ENCODE data around the gene HSD3B2. TPM values are rescaled to one million over a fixed set of nuclear protein-coding genes. Genes with fewer than 3 reads are reported as not detected.

HSD3B2 gene
- total RNA-seq, 2 donors from 2014 or later, result not detected

DNA sequence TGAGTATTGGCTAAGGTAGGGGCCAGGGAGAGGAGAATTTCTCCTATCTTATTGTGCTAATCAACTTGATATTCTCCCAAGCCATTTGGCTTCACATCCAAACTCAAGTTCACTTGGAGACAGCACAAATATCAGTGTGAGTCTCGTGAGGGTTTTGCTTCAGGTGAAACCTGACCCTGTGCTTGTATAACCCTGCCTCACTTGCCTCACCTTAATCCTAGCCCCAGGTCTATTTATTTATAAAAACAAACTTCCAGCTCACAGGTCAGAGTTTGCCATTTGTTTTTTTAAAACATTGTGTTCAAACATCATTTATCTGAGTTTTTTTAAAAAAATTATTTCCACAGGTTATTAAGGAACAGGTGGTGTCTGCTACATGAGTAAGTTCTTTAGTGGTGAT is 26.5 kb upstream of the HSD3B2 start:
- Histone ChIP-seq H3K9me3 (no peaks in the 10 kb centered on the region), H3K4me1 (no peaks in the 10 kb centered on the region), H3K36me3 (no peaks in the 10 kb centered on the region), H3K27me3 (no peaks in the 10 kb centered on the region), H3K27ac (no peak overlapping the region), H3K4me3 (no peak overlapping the region)
- no peak for DNase-seq (ENCODE audit: low spot score)
- TF ChIP-seq, protein P1, sequence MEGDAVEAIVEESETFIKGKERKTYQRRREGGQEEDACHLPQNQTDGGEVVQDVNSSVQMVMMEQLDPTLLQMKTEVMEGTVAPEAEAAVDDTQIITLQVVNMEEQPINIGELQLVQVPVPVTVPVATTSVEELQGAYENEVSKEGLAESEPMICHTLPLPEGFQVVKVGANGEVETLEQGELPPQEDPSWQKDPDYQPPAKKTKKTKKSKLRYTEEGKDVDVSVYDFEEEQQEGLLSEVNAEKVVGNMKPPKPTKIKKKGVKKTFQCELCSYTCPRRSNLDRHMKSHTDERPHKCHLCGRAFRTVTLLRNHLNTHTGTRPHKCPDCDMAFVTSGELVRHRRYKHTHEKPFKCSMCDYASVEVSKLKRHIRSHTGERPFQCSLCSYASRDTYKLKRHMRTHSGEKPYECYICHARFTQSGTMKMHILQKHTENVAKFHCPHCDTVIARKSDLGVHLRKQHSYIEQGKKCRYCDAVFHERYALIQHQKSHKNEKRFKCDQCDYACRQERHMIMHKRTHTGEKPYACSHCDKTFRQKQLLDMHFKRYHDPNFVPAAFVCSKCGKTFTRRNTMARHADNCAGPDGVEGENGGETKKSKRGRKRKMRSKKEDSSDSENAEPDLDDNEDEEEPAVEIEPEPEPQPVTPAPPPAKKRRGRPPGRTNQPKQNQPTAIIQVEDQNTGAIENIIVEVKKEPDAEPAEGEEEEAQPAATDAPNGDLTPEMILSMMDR (IDR thresholded peaks at IDR 0.05), result no peak

DNA sequence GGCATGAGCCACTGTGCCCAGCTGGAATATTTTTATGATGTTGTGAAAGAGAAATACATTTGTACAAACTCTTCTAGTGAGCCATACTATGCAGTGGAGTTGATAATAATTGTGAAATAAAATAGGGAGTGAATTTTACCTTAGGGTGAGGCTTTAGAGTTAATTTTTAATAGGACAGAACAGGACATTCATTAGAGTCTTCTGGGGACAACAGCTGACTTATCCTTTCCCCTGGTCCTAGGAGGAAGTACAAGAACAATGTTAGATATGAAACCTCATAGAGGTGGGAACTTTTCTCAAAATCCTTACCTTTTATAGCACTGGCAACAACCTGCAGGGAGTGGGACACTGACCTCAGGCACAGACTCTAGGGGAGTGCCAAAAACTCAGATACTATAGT is 24.4 kb upstream of the HSD3B2 start:
- TF ChIP-seq, protein P1 (IDR thresholded peaks at IDR 0.05), result no peak
- no peaks in the 10 kb centered on the region for H3K36me3 ChIP-seq
- DNase-seq (ENCODE audit: low spot score), result no peak

DNA sequence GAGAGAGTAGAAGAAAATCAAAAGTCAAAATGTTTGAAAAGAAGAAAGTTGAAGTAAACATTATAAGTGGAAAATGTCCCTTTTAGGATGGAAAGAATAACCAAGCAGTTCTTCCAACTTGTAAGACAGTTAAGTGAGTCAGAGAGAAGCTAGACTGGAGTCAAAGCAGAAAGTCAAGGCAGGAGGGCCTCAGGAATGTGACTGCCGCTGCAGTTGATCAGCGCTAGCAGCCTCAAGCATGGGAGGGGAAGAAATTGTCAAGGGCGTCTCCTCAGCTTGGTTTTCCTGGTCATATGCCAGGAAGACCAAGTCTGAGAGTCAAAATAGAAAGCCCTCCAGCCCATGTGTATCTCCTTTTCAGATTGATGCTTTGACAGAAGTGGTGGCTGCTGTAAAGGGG is 23.2 kb upstream of the HSD3B2 start:
- Histone ChIP-seq H3K4me3 (no peak overlapping the region), H3K9me3 (no peaks in the 10 kb centered on the region), H3K27ac (no peak overlapping the region), H3K36me3 (no peaks in the 10 kb centered on the region), H3K27me3 (no peaks in the 10 kb centered on the region), H3K4me1 (no peaks in the 10 kb centered on the region)
- TF ChIP-seq, protein P1 (IDR thresholded peaks at IDR 0.05), result no peak
- no peak for DNase-seq (ENCODE audit: low spot score)

More for the DNA sequence above, 24.4 kb upstream of the HSD3B2 start:
- no peaks in the 10 kb centered on the region for H3K4me1 ChIP-seq
- H3K27me3 ChIP-seq, result no peaks in the 10 kb centered on the region
- no peak overlapping the region for H3K4me3 ChIP-seq
- no peaks in the 10 kb centered on the region for H3K9me3 ChIP-seq
- H3K27ac ChIP-seq, result no peak overlapping the region

DNA sequence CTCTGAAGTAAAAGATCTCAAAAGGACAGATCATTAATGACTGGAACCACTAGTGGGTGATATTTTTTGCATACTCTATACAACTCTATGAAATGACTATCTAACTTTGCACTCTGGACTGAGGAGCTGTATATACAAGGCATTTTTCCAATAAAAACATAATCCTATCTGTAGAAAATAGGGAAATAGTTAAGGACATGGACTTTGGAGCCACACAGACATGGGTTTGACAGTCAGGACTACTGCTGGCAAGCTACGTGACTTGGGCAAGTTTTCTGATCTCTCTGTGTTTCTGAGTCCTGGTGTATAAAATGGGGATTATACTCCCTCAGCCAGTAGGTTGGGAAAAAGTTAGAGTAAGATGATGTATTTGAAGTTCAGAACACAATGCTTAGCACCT is 20.9 kb upstream of the HSD3B2 start:
- Histone ChIP-seq H3K4me1 (no peaks in the 10 kb centered on the region), H3K9me3 (no peaks in the 10 kb centered on the region), H3K27me3 (no peaks in the 10 kb centered on the region), H3K27ac (no peak overlapping the region), H3K36me3 (no peaks in the 10 kb centered on the region), H3K4me3 (no peak overlapping the region)
- DNase-seq (ENCODE audit: low spot score), result no peak
- TF ChIP-seq, protein P1 (IDR thresholded peaks at IDR 0.05), result no peak

DNA sequence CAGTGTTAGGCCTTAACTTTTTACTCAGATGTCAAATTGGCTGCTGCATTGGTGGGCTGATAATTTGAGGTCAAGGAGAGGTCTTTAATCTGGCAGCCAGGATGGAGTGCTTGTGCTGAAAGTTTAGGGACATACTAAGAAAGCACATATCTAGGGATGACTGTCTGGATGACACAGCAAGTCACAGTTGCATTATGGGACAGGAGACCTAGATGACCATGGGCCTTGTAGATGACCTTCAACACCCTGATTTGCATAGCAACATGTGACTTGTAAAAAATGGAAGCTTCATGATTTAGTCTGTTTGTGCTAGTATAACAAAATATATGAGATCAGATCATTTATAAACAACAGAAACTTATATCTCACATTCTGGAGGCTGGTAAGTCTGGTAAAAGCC is 18.0 kb upstream of the HSD3B2 start:
- no peak for DNase-seq (ENCODE audit: low spot score)
- Histone ChIP-seq H3K36me3 (no peaks in the 10 kb centered on the region), H3K27ac (no peak overlapping the region), H3K27me3 (no peaks in the 10 kb centered on the region), H3K4me1 (no peaks in the 10 kb centered on the region), H3K4me3 (no peak overlapping the region), H3K9me3 (peaks cover 0 to 4% of the 10 kb centered on the region in 2 donors)
- TF ChIP-seq, protein P1 (IDR thresholded peaks at IDR 0.05), result no peak

DNA sequence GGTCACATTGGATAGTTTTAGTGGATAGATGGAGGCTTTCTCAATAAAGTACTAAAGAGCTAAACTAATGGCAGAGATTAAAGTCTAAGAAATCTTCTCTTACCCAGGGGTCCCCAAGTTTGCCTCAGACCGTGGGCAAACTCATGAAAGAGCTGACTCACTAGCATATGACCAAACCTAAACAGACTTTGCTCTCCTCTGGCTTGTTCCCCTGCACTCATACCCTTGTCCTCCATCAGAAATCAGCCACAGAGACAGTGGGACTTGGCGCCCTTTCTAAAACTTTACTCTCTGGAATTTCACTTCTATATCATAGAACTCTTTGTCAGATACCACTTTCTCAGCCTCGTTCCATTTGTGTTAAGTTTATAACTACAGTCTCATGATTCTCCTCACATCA is 17.0 kb upstream of the HSD3B2 start:
- Histone ChIP-seq H3K36me3 (no peaks in the 10 kb centered on the region), H3K4me1 (no peaks in the 10 kb centered on the region), H3K27ac (no peak overlapping the region), H3K27me3 (no peaks in the 10 kb centered on the region), H3K9me3 (peaks cover 0 to 4% of the 10 kb centered on the region in 2 donors), H3K4me3 (no peak overlapping the region)
- DNase-seq (ENCODE audit: low spot score), result no peak
- TF ChIP-seq, protein P1 (IDR thresholded peaks at IDR 0.05), result no peak
